ENCODE measurements around the gene CTDP1.

- TF ChIP-seq CTCF (IDR thresholded peaks at IDR 0.05) (no peak), POLR2AphosphoS5 (IDR thresholded peaks at IDR 0.05; ENCODE audit: insufficient read depth in 1 of 2, low read depth in 1 of 2) (no peak), POLR2A (IDR thresholded peaks at IDR 0.05) (no peak)
Measured at GRCh38 chr18:79672490-79673276, 6.9 kb upstream of the CTDP1 start.
